ENCODE data around the gene GDF2.

GDF2 gene

DNA sequence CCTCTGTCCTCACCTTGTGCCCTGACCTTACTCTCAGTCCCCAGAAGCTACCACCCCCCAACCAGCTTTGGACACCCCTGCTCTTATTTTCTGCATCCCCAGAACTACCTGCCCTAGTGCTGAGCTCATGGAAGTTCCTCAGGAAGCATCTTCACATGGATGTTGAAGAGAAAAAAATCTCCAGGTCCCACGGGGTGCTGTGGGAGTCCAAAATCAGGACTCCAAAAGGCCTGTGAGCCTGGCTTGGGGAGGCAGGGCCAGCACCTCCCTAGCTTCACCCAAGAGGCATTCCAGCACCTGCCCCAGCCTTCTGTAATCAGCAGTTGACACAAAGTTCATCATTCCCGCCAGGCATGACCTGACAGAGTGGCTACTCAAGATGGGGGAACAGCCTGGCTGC lies 43.0 kb upstream of the GDF2 start:
- TF ChIP-seq CTCF (IDR thresholded peaks at IDR 0.05; ENCODE audit: extremely low read depth, insufficient read depth, missing control alignments): no peak
- in situ Hi-C loops (cut with MboI; ENCODE audit: low pct_unique_long_range_greater_than_20kb, low sequenced_read_pairs, unreplicated experiment): no loop called here
- DNase-seq (ENCODE audit: low spot score): no peak

DNA sequence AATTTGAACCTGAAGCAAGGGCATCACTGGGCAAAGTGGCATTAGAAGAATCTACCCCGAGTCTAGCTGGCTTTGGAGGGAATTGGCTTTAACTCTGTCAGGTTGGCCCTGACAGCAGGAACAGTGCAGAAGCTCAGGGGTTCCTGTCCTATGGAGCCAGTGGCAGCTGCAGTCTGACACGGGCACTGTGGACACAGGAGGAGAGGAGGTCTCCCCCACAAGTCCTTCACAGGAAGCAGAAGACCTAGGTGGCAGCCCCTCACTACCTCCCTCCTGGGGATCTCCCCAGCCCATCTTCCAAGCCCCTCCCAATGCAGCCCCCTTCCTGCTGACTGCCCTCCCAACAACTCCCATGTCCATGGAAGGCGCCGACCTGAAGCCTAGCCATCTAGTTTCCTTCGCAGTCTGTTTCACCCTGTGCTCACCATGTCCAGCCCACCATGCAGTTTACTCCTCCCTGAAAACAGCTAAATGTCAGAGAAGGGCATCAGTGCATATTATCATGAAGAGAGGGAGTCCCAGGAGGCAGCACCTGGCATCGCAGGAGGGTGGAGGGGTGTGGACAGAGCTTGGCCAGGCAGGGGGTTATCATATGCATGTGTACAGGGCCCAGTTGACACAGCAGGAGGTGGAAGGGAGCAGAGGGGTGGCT lies 40.1 kb upstream of the GDF2 start:
- TF ChIP-seq CTCF (IDR thresholded peaks at IDR 0.05; ENCODE audit: extremely low read depth, insufficient read depth, missing control alignments): no peak
- DNase-seq (ENCODE audit: low spot score): no peak
- in situ Hi-C loops (cut with MboI; ENCODE audit: low pct_unique_long_range_greater_than_20kb, low sequenced_read_pairs, unreplicated experiment): no loop called here

DNA sequence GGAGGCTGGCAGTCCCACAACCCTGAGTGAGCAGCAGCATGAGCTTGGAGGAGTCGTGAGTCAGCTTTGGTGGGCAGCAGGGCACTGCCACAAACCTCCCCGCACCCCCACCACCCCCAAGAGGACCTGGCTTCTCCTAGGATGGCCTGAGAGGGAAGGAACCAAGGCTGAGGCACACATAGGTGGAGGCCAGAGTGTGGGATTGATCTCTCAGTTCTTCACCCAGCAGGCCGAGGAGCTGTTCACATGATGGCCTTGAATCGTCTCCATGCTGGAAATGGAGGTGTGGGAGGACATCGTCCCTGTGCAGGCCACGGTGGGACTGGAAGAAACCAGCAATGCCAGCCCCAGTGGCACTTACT lies 39.6 kb upstream of the GDF2 start:
- no peak for TF ChIP-seq CTCF (IDR thresholded peaks at IDR 0.05; ENCODE audit: extremely low read depth, insufficient read depth, missing control alignments)
- in situ Hi-C loops (cut with MboI; ENCODE audit: low pct_unique_long_range_greater_than_20kb, low sequenced_read_pairs, unreplicated experiment): no loop called here
- no peak for DNase-seq (ENCODE audit: low spot score)

GRCh38 chr10:47283101-47283630 lies 39.1 kb upstream of the GDF2 start:
- TF ChIP-seq CTCF (IDR thresholded peaks at IDR 0.05; ENCODE audit: extremely low read depth, insufficient read depth, missing control alignments): no peak
- no peak for DNase-seq (ENCODE audit: low spot score)

DNA sequence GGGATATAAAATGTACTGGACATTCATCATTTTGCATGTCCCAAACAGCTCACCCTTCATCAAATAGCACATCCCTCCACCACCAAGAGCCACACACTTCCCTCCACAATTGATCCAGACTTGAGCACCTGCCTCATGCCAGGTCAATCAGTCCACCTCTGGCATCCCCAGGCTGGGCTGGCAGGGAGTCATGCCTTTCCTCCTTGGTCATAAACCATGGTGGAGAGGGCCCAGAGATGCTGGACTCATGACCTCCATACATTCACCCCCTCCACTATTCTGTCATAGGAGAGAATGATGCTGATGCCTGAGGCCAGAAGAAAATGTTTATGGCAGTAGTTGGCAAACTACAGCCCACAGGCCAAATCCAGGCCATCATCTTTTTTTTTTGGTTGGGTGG lies 38.4 kb upstream of the GDF2 start:
- in situ Hi-C loops (cut with MboI; ENCODE audit: low pct_unique_long_range_greater_than_20kb, low sequenced_read_pairs, unreplicated experiment): no loop called here
- no peak for TF ChIP-seq CTCF (IDR thresholded peaks at IDR 0.05; ENCODE audit: extremely low read depth, insufficient read depth, missing control alignments)
- no peak for DNase-seq (ENCODE audit: low spot score)

More at GRCh38 chr10:47283101-47283630, 39.1 kb upstream of the GDF2 start:
- in situ Hi-C loops (cut with MboI; ENCODE audit: low pct_unique_long_range_greater_than_20kb, low sequenced_read_pairs, unreplicated experiment): no loop called here

DNA sequence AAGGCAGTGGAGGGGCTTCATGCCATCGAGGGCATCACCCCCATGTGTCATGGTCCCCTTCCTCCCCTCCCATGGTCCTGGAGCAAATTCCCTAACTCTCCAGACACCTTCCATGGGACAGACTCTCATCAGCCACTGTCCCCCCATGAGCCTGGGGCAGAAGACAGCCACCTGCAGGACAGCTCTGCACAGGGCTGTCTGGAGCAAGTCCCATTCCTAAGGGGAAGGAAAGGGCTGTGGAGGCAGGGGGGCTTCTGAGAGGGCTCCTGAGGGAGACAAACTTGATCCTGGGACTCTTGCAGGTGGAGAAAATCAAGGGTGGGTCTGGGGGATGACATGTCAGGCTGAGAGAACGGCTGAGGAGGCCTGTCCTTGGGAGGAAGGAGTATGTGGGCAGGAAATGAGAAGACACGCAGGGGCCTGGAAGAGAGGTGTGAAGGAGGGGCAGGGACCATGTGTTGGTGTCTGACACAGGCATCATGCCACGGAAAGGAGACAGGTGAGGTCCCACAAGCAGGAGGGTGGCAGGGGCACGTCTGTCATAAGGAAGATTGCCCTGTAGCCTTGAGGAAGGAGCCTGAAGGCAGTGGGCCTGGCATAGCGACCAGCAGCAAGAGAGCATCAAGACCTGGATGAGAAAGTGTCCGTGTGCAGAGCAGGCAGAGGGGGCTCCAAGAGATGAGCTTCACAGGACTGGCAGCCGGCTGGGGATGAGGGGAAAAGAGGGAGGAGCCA lies 36.7 kb upstream of the GDF2 start:
- no peak for TF ChIP-seq CTCF (IDR thresholded peaks at IDR 0.05; ENCODE audit: extremely low read depth, insufficient read depth, missing control alignments)
- DNase-seq (ENCODE audit: low spot score): no peak
- in situ Hi-C loops (cut with MboI; ENCODE audit: low pct_unique_long_range_greater_than_20kb, low sequenced_read_pairs, unreplicated experiment): no loop called here
